ENCODE data around the gene POFUT2.

The POFUT2 gene, protein sequence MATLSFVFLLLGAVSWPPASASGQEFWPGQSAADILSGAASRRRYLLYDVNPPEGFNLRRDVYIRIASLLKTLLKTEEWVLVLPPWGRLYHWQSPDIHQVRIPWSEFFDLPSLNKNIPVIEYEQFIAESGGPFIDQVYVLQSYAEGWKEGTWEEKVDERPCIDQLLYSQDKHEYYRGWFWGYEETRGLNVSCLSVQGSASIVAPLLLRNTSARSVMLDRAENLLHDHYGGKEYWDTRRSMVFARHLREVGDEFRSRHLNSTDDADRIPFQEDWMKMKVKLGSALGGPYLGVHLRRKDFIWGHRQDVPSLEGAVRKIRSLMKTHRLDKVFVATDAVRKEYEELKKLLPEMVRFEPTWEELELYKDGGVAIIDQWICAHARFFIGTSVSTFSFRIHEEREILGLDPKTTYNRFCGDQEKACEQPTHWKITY

DNA sequence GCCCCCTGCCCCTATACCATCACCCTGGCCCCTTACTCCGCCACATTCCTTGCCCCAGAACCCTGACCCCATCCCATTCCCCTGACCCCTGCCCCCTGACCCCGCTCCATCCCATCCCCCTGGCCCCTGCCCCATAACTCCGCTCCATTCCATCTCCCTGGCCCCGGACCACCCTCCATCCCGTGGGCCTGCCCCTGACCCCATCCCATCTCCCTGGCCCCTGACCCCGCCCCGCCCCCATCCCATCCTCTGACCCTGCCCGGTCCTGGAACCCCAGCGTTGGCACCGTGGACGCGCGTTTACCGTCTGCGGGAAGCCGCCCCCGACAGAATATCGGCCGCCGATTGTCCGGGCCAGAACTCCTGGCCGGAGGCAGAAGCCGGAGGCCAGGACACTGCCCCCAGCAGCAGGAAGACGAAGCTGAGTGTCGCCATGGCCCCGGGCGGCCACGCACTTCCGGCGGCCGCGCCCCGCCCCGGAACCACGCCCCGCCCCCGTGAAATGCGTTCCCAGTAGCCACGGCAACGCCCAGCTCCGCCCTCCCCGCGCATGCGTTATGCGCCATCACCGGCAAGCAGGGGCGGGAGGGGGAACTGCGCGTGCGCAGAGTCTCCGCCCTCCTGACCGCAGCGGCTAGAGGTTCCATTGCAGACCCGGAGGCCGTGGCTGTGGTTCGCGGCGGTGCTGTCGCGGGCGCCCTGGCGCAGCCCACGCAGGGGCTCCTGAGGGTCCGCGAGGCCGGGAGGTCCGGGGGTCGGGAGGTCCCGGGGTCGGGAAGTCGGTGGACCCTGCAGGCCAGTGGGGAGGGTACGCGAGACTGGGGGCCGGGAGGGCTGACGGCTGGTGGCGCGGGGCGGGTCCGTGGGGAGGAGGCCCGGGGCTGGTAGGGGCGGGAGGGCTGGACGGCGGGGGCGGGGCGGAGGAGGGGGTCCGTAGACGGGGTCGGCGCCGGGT is at the start of gene POFUT2:
Gene POFUT2 (minus strand): TSS at position 458 of the 954 bp plus-strand sequence. CDS start 24 bp downstream, at position 434.
- peak; percentile 95 for DNase-seq

- peak; percentile 56 for DNase-seq
Observed at GRCh38 chr21:45336870-45337269, 49.2 kb upstream of the POFUT2 start.

- no peak for DNase-seq
Observed at GRCh38 chr21:45336535-45336810, 48.8 kb upstream of the POFUT2 start.

- no peak for DNase-seq
Observed at GRCh38 chr21:45335761-45336534, 48.3 kb upstream of the POFUT2 start.

GRCh38 chr21:45335151-45335760 is 47.6 kb upstream of the POFUT2 start:
- no peak for DNase-seq

DNA sequence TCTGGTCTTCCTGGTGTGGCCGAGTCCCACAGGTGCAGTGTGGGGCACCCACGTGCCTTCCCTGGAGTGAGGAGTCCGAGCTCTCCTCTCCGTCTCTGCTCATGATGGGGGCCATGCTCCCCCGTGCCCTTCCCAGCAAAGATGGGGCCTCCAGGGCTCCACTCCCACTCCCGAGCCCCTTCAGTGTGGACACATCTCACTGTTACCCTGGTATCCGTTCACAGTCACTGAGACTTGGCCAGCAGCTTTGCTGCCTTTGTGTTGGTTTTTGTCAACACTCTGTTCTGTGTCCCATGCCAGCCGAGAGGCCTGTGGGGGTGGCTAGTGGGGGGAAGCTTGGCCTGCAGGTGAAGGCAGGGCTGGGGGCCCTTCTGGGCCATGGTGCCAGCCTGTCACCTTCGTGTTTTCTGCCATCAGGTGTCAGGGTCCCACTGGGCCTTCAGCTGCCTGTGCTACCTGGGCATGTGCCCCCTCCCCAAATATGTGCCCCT is 46.9 kb upstream of the POFUT2 start:
- DNase-seq: peak; percentile 8

DNA sequence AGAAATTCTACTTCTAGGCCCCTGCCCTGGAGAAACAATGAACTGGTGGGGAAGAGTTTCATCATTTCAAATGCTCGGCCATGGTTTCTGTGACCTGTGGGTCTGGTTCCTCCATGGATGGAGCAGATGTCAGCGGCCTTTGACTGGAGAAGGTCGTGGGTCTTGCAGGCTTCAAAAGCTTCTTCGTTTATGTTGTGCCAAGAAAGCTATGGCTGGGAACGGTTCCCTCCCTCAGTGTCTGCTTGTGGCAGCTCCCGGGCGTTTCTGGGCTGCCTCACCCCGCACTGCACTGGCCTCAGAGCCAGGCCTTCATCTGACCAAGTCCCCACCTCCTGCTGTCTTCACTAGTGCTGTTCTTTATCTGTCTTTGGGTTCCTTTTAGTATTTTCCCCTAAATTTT is 46.4 kb upstream of the POFUT2 start:
- DNase-seq: no peak

- peak; percentile 47 for DNase-seq
Observed at GRCh38 chr21:45333583-45334121, 46.0 kb upstream of the POFUT2 start.

GRCh38 chr21:45332981-45333582 is 45.4 kb upstream of the POFUT2 start:
- DNase-seq: no peak

GRCh38 chr21:45332415-45332814 is 44.7 kb upstream of the POFUT2 start:
- DNase-seq: peak; percentile 23

DNA sequence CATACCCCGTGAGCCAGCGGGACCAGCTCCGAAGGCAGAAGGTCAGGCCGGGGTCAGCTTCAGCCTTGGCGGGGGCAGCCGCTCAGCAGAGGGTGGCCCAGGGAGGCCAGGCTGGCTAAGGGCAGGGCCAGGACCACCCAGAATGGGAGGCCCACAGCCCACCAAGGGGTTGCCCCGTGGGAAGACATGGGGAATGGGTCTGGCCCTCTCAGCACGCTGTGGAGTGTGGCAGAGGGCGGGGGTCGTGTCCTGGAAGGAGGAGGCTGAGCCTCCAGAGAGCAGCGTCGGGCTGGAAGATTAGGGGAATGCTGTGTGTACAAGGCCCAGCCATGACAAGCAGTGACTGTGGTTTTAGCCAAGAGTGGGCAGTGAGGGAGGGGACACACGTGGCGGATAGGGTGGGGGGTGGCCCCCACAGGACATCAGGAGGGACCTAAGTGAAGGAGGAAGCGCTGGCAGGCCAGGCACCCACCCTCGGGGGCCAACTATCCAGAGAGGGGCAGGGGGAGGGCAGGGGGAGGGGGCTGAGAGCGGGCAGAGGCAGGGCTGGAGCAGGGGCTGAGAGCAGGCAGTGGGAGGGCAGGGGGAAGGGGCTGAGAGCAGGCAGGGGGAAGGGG is 43.9 kb upstream of the POFUT2 start:
- peak; percentile 66 for DNase-seq

DNA sequence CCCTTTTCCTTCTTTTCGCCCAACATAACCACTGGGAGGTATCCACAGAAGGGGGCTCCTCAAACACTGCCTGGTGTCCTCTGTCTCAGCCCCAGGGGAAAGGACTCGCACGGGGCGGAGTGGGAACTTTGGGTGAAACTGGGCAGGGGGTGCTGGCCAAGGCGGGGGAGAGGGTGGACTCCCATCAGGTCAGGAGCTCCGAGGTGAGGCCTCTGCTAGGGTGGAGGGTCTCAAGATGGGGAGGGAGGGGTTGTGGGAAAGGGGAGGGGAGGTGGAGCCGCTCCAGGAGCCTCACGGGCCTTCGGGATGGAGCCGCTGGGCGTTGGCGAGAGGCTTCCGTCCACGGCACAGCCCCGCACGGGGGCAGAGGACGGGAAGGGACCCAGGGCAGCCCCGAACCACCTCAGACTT is 43.2 kb upstream of the POFUT2 start:
- no peak for DNase-seq

DNA sequence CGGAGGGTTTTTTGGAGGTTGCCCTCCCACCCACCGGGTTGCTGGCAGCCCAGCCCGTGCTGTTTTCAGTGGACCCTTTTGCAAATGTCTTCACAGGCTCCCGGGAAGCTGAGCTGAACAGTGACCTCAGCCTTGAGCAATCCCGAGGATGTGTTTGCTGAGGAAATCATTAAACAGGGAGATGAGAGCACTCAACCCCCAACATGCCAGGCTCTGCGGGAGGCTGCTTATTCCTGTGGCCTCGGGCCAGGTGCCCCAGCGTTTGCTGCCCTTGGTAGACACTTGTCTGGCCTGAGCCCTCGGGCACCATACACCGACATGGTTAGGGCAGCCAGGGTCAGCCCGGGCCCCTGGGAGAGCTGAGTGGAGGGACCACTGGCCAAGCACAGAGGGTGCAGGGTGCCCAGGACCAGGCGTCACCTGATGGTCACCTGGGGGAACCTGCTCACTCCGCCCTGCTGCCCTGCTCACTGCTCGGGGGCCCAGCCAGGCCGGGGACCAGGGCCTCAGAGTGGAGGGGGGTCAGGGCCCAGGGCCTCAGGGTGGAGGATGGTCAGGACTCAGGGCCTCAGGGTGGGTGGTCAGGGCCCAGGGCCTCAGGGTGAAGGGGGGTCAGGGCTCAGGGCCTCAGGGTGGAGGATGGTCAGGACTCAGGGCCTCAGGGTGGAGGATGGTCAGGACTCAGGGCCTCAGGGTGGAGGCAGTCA is 42.5 kb upstream of the POFUT2 start:
- peak; percentile 64 for DNase-seq

DNA sequence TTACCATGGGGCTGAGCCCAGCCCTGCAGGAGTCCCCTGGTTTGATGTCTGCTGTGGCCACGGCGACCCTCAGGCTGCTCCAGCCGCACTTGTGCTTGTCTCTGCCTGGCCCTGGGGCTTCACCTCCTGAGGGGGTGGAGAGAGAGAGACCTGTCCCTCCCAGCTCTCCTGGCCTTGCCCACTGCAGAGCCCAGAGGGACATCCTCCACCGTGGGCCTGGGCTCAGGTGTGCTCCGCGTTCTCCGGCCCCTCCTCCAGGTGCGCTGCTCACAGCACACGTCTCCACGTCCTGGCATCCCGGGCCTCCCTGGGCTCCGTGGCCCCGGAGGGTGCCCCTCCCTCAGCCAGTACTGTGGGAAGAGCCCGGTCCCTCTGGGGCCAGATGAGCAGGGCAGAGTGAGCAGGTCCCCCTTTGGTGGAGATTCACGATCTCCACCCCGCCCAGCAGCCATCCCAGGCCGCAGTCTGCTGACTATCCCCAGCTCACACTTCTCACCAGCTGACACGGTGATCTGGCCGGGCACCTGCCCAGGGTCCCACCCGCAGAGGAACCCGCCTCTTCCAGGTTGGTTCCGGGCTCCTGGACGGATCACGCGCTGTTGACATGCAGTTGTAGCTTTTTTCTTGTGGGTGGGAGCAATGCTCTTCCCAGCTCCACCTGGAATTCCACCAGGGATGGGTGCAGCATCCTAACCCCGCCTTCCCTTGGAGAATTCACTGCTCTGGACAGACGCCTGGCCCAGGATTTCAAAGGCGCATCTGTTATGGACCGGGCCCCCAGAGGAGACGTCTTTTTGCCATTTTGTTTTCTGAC is 41.8 kb upstream of the POFUT2 start:
- DNase-seq: peak; percentile 29

DNA sequence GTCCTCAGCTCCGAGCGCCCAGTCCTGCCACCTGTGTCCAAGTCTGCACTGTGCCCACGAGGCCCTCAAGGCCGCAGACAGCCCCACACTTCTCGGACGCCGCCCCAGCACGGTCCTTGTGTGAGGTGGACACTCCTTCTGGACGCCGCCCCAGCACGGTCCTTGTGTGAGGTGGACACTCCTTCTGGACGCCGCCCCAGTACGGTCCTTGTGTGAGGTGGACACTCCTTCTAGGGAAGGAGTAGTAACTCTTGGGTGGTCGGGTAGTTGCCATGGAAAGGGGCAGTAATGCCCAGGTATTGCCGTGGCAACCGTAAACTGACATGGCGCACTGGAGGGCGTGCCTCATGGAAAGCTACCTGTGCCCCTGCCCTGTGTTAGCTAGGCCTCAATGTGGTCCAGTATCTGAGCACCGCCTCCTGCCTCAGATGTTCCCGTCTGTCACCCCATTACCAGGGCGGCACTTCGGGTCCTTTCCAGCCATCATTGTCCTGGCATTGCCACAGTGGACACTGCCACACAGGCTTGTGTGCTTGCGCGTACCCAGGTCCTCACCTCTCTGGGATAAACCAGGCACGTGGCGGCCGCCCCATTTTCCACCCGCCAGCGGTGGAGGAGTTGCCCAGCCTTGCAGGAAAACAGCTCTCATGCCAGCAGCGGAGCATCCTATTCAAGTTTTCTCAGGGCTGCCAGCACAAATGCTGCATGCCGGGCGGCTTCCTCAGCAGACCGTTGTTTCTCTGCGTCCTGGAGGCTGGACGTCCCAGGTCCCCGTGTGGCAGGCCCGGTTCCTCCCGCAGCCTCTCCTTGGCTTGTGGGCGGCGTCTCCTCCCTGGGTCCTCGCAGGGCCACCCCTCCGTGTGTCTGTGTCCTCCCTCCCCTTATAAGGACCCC is 40.8 kb upstream of the POFUT2 start:
- peak; percentile 44 for DNase-seq

DNA sequence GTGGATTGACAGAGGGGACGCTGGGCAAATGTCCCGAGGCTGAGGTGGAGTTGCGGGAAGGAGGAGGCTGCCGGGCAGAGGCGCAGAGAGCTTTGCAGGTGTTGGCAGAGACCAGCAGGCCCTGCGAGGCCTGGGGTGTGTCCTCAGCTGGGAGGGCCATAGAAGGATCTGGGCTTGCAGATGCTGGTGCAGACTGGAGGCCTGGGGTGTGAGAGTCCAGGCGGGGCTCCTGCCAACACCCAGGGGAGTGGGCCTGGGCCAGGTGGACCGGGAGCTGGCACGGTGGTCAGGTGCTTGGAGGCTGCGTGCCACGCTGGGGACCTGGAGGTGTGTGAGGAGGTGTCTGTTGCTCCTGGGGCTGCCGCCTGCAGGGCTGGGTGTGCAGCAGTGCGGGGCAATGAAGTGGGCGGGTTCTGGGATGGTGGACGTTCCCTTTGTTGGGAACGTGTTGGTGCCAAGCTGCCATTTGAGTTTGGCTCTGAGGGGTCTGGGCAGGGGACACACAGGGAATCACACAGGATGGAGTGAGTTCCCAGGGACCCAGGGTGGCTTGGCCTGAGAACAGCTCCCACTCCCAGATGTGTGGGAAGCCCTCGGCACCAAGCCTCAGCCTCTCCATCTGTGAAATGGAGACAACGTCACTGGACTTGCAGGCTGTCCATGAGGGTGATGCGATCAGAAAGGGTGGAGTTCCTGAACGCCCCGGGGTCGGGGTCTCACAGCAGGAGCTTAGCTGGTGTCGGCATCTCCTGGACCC is 39.9 kb upstream of the POFUT2 start:
- peak; percentile 7 for DNase-seq

GRCh38 chr21:45326891-45327440 is 39.3 kb upstream of the POFUT2 start:
- DNase-seq: no peak

Measured in retina (tissue), 1 donor.